Erythroblast (primary cell): Measurements from ENCODE around the gene ITLN1.
"Not testable (repeated sequence)": the region's sequence is repeated elsewhere in the genome, so short reads cannot be mapped to it uniquely, and the experiment has no call there.

Source experiments
- DNase-seq, 2 experiments: peaks; one replicate each; lab custom pipeline; 2025; lab: John Stamatoyannopoulos, UW
- GATA1 ChIP-seq: IDR thresholded peaks from 2 replicates; pipeline ENCODE4 v1.6.1; 2011; ENCODE audit warnings: low read depth, mild to moderate bottlenecking, control low read depth, low read length, moderate library complexity
- POLR2A ChIP-seq: IDR thresholded peaks from 2 replicates; pipeline ENCODE4 v1.6.1; 2011; ENCODE audit warnings: mild to moderate bottlenecking, low read length

ITLN1 gene

DNA sequence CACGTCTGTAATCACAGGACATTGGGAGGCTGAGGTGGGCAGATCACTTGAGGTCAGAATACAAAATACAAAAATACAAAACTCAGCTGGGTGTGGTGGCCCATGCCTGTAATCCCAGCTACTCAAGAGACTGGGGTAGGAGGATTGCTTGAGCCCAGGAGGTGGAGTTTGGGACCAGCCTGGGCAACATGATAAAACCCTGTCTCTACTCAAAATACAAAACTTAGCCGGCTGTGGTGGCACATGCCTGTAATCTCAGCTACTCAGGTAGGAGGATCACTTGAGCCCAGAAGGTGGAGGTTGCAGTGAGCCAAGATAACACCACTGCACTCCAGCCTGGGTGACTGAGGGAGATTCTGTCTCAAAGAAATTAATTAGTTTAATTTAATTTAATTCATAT, 6.5 kb upstream of the ITLN1 start:
- peak in 1 of 2 experiments; percentile 35 for DNase-seq
- TF ChIP-seq POLR2A: no peak
- TF ChIP-seq GATA1: no peak

DNA sequence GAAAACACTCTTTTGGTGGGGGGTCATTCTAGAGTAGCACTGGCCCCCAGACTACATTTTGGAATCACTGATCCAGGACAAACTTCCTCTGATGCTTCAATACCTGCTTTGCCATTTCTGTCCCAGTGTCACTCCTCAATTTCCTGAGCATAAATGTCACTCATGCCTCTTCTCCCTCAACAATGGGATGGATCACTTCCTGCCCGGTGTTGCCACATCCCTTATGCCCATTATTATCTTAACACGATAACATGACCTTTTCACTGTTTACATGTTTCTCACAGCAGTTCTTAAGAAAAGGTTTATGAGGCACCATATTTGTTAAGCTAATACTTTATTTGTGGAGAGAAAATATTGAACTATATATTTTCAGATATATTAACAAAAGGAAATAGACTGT, 3.9 kb upstream of the ITLN1 start:
- TF ChIP-seq POLR2A: no peak
- TF ChIP-seq GATA1: no peak
- no peak for DNase-seq

DNA sequence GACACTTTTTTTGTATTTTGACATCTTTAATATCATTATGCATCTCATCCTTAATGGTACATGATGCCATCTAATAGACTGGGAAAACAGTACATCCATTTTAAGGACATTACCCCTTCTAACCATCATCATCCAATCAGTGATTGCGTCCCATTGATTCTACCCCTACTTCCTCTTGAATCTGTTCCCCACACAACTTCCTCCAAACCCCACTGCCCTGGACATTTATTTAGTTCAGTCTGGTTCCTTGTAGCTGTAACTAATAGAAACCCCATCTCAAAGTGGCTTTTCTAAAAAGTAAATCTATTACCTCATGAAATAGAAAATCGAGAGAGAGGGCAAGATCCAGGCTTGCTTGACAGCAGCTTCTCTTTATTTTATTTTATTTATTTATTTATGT, 2.1 kb upstream of the ITLN1 start:
- TF ChIP-seq POLR2A: no peak
- no peak for TF ChIP-seq GATA1
- no peak for DNase-seq

DNA sequence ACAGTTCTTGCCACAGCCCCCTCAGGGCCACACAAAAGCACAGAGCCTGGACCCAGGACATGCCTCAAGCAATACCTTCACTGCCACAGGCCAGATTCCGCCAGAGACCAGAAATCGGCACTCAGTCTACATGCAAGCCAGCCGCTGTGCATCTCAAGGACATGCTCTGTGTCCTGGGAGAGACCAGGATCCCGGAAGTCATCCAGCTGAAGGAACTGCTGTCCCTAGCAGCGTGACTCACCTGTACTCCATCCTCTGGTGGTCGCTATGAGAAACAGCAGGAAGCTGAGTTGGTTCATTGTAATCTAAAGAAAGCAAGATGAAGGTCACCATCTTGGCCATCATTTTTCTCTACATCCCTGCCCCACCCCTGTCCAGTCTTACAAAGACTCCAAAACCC, 401 bp downstream of the ITLN1 start:
- DNase-seq: no peak
- TF ChIP-seq POLR2A: no peak
- TF ChIP-seq GATA1: no peak

DNA sequence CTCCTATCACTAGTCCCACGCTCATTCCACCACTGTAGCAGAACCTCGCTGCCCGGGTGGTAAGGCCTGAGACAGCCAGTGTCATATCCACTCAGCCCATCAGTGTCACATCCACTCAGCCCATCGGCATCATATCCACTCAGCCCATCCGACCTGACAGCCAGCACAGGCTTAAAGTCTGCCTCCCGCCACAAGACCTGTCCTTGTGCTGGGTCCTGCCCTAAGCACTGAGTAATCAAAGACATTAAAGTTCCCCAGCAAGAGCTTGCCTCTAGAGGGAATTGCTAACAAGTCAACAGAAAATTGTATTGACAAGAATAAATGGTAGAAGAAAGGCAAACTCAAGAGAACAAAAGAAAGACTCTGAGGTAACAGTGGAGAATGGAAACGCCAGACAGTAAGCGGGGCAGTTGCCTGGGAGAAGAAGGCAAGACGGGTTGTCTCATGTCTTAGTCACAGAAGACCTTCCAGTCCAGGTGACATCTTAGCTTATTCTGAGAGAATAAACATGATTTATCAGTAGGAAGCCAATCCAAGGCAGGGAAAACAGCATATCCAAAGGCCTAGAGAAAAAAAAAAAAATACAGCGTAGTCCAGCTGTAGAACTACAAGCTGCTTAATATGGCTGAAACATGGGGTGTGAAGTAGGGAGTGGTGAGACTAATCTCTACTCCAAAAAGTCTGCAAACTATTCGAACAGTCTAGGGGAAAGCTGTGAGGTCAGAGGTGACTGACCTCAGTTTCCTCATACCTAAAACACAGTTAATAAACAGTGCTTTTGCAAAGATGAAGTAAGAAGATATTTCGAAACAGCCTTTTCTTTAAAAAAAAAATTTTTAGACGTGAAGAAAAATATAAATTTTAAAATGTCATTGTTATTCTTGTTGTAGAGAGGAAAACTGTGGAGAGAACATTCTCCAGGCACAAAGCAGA, 1.1 kb downstream of the ITLN1 start:
- TF ChIP-seq GATA1 (no peak), POLR2A (no peak)
- no peak for DNase-seq

DNA sequence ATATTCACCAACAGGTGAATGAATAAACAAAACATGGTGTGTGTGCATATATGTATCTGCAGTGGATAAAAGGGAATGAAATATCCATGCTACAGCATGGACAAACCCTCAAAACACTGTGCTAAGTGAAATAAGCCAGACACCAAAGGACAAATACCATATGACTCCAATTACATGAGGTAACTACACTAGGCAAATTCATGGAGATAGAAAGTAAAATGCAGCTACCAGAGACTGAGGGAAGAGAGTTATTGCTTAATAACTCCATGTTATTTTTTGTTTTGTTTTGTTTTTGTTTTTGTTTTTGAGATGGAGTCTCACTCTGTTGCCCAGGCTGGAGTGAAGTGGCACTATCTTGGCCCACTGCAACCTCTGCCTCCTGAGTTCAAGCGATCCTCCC, 2.4 kb downstream of the ITLN1 start:
- TF ChIP-seq POLR2A (no peak), GATA1 (no peak)
- no peak for DNase-seq

DNA sequence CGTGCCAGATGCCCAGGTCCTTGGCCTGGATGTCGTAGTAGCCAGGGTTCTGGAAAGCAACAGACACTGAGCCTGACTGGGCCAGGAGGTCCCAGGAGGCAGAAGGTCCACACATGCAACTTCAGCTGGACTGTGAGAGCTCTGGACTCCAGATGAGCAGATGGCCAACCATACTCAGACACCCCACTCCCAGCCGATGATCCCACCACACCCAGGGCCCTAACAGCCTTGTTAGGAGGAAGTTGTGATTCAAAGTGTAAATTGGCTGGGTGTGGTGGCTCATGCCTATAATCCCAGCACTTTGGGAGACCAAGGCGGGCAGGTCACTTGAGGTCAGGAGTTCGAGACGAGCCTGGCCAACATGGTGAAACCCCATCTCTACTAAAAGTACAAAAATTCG, 3.7 kb downstream of the ITLN1 start:
- DNase-seq: not testable (repeated sequence)

DNA sequence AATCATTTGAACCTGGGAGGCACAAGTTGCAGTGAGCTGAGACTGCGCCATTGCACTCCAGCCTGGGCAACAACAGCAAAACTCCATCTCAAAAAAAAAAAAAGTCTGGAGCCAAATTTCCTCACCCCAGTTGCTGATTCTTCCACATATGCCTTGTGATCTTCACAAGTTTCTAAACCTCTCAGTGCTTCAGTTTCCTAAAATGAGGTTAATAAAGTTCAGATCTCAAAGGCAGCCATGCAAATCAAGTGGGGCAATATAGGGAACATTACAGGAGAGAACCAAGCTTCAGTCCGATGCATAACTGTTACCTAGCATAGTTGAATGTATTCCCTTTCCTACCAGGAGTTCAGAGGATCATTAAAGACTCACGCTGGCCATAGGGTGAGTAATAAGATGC, 4.8 kb downstream of the ITLN1 start:
- no peak for TF ChIP-seq GATA1
- TF ChIP-seq POLR2A: no peak
- no peak for DNase-seq

DNA sequence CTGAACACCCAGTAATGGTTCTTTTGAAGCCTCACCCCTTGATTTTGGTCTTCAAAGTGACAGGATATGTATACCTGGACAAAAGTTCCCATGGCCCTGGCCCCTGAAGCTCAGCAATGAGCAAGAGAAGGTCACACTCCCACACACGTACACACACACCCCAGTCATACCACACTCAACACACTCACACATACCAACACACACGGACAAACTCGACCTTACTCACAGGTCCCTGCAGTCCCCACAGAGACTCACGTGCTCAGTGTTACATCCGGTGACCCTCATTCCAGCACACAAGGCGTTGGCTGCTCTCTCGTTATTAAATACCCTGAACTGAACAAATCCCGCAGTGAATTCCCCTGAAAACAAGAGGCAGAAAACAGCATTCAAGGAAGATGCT, 5.9 kb downstream of the ITLN1 start:
- no peak for DNase-seq
- TF ChIP-seq GATA1: no peak
- TF ChIP-seq POLR2A: no peak

DNA sequence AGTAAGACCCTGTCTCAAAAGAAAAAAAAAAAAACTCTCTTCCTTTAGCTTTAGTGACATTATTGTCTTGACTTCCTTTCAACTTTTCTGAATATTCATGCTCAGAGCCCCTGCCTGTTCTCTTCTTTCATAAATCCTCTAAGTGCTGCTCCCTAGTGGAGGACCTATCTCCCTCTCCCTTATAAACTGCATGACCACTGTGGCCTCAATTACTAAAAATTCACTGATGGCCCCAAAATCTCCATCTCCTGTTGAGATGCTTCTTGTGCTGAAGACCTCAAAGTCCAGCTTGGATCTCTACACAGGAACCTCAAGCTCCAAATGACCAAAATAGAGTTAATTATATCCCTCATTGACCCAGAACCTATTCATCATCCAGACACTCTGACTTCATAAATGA, 7.8 kb downstream of the ITLN1 start:
- no peak for TF ChIP-seq GATA1
- no peak for TF ChIP-seq POLR2A
- DNase-seq: peak; percentile 18 to 22

DNA sequence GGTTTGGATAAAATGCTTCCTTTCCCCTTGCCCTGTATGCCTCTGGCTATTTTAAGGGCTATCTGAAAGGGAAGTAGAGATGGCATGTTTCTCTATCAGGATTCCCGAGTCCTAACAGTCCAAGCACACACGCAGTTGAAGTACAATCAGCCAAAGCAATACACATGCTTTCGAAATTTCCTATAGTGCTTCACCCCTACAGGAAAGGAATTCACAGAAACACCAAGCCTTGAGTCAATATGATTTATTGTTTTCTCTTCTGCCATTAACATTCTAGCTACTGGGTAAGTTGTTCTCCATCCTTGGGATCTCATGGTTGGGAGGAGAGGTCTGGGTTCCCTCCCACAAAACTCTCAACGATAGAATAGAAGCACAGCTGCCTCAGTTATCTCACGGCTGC, 8.7 kb downstream of the ITLN1 start:
- DNase-seq: no peak
- TF ChIP-seq POLR2A: no peak

DNA sequence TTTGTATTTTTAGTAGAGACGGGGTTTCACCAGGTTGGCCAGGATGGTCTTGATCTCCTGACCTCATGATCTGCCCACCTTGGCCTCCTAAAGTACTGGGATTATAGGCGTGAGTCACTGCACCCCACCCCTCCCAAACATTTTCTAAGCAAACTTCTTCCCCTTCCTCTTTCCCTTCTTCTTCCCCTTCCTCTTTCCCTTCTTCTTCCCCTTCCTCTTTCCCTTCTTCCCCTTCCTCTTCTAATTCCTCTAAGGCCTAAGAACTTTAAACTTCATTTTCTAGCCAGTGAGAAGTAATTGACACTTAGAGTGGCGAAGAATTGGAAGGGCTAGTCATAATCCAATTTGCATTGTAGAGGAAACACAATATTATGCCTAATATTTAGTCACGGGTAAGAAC, 9.4 kb downstream of the ITLN1 start:
- not testable (repeated sequence) for DNase-seq

DNA sequence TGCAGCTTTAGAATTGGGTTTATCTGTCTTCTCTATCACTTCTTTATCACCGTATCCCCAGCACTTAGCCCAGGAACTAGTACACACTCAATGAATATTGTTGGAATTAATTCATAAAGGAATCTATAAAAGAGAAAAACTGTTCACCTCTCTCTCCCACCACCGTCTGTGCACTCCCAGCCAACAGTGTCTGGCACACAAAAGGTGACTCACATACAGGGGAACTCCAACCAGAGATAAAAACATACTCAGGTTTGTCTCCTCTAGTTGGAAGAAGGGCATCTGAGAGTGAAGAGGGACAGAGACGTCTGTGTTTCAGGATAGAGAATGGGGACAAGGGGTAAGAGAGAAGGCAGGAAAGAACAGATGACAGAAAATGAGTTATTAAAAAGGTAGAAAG, 10.0 kb downstream of the ITLN1 start:
- DNase-seq: no peak
- no peak for TF ChIP-seq POLR2A
- TF ChIP-seq GATA1: no peak

DNA sequence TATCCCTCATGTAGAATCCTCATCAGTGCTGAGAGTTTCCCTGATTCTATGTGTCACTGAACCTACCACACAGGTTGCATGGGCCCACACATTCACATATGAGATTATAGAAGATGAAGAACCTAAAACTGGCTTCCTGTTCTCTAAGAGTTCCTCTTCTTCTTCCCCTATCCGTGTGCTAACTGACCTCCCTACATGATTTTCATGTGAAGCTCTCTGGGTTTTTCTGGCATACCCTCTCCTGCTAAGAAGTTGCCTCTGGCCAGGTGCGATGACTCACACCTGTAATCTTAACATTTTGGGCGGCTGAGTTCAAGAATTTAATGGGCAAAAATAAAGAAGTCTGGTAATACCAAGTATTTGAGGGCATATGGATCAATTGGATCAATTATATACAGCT, 16.8 kb downstream of the ITLN1 start:
- TF ChIP-seq GATA1: no peak
- no peak for DNase-seq

DNA sequence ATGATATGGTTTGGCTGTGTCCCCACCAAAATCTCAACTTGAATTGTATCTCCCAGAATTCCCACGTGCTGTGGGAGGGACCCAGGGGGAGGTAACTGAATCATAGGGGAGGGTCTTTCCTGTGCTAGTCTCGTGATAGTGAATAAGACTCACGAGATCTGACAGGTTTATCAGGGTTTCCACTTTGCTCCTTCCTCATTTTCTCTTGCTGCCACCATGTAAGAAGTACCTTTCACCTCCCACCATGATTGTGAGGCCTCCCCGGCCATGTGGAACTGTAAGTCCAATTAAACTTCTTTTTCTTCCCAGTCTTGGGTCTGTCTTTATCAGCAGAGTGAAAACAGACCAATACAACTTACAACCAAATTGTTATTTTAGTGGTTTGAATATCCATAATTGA, 17.3 kb downstream of the ITLN1 start:
- DNase-seq: not testable (repeated sequence)

DNA sequence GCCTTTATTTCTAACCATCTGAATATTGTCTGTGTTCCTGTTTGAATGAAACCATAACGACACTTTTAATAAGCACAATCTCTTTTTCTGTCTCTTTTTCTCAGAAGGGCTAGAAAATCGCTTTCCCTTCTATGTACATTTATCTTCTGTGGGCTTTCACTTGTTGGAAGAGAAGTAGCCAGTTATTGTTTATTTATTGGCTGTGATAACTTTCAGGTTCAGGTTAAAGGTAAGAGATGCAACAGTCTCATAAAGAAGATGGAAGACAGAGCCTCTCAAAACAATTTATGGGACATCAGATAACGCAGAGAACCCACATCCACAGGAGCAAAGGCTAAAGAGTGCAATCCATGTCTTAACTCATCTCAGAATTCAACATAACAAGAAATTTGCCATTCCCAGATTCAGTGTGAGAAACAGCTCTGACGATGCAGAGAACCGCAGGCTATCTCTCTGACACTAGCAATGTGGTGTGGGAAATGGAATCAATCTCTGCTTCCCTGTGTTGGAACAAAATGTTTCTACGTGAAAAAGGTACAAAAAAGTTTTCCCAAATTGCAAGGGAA, 18.2 kb downstream of the ITLN1 start:
- TF ChIP-seq GATA1 (no peak), POLR2A (no peak)
- DNase-seq: no peak
